Effector CD8-positive, alpha-beta T cell (primary cell): ENCODE results near the gene SBF2.
"Not testable (repeated sequence)": the region's sequence is repeated elsewhere in the genome, so short reads cannot be mapped to it uniquely, and the experiment has no call there.

Source experiments
- DNase-seq: peaks from one replicate; lab custom pipeline; 2025; lab: John Stamatoyannopoulos, UW

SBF2 gene

GRCh38 chr11:10017050-10017449, 277.0 kb downstream of the SBF2 start:
- no peak for DNase-seq

GRCh38 chr11:10012068-10012467, 282.0 kb downstream of the SBF2 start:
- DNase-seq = no peak

GRCh38 chr11:10005955-10006525, 288.0 kb downstream of the SBF2 start:
- DNase-seq = no peak

GRCh38 chr11:10004526-10005113, 289.4 kb downstream of the SBF2 start:
- DNase-seq = no peak

GRCh38 chr11:10002221-10002620, 291.8 kb downstream of the SBF2 start:
- DNase-seq = no peak

GRCh38 chr11:9992306-9992705, 301.7 kb downstream of the SBF2 start:
- DNase-seq = no peak

- no peak for DNase-seq
Observed at GRCh38 chr11:9990221-9990973, 303.6 kb downstream of the SBF2 start.

GRCh38 chr11:9987303-9987702, 306.7 kb downstream of the SBF2 start:
- DNase-seq = not testable (repeated sequence)

- DNase-seq = no peak
Observed at GRCh38 chr11:9982796-9983579, 311.0 kb downstream of the SBF2 start.

- DNase-seq = no peak
Observed at GRCh38 chr11:9982127-9982795, 311.8 kb downstream of the SBF2 start.

- DNase-seq = no peak
Observed at GRCh38 chr11:9980931-9981330, 313.1 kb downstream of the SBF2 start.

GRCh38 chr11:9977554-9977953, 316.5 kb downstream of the SBF2 start:
- DNase-seq = no peak

GRCh38 chr11:9974375-9974774, 319.6 kb downstream of the SBF2 start:
- DNase-seq = no peak

- no peak for DNase-seq
Observed at GRCh38 chr11:9973921-9974320, 320.1 kb downstream of the SBF2 start.

GRCh38 chr11:9972989-9973388, 321.0 kb downstream of the SBF2 start:
- DNase-seq = no peak

GRCh38 chr11:9971894-9972293, 322.1 kb downstream of the SBF2 start:
- DNase-seq = no peak

GRCh38 chr11:9969068-9969467, 325.0 kb downstream of the SBF2 start:
- no peak for DNase-seq

- DNase-seq = no peak
Observed at GRCh38 chr11:9962722-9963121, 331.3 kb downstream of the SBF2 start.

- no peak for DNase-seq
Observed at GRCh38 chr11:9957072-9957471, 336.9 kb downstream of the SBF2 start.

- no peak for DNase-seq
Observed at GRCh38 chr11:9956483-9956882, 337.5 kb downstream of the SBF2 start.

- no peak for DNase-seq
Observed at GRCh38 chr11:9955391-9955790, 338.6 kb downstream of the SBF2 start.

- DNase-seq = no peak
Observed at GRCh38 chr11:9953994-9954626, 339.9 kb downstream of the SBF2 start.
